Measurements from ENCODE around the gene FBXW9.

DNA sequence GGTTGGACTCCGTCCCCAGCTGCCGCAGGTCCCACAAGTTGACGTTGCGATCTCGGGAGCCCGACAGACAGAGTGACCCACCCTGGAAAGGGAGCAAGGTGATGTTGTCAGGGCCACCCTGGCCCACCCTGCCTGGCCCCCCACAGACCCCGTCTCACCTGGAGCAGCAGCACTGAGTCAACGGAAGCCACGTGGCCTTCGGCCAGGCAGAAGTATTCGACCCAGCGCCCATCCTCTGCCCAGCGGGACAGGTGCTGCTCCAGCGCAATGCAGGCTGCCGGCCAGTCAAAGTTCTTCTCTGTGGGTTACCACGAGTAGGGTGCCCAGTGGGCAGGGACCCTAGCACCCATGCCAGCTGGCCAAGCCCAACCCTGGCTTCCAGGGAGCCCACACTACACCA, 1.8 kb downstream of the FBXW9 start:
- TF ChIP-seq, protein P1, sequence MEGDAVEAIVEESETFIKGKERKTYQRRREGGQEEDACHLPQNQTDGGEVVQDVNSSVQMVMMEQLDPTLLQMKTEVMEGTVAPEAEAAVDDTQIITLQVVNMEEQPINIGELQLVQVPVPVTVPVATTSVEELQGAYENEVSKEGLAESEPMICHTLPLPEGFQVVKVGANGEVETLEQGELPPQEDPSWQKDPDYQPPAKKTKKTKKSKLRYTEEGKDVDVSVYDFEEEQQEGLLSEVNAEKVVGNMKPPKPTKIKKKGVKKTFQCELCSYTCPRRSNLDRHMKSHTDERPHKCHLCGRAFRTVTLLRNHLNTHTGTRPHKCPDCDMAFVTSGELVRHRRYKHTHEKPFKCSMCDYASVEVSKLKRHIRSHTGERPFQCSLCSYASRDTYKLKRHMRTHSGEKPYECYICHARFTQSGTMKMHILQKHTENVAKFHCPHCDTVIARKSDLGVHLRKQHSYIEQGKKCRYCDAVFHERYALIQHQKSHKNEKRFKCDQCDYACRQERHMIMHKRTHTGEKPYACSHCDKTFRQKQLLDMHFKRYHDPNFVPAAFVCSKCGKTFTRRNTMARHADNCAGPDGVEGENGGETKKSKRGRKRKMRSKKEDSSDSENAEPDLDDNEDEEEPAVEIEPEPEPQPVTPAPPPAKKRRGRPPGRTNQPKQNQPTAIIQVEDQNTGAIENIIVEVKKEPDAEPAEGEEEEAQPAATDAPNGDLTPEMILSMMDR (IDR thresholded peaks at IDR 0.05; ENCODE audit: borderline replicate concordance, extremely low read depth, low read length, poor library complexity, severe bottlenecking) = no peak
- TF ChIP-seq EZH2 (IDR thresholded peaks at IDR 0.05; ENCODE audit: borderline replicate concordance, low read depth, low read length, severe bottlenecking) = no peak
